ENCODE results near the gene LONRF2. TPM values are rescaled to one million over a fixed set of nuclear protein-coding genes. Genes with fewer than 3 reads are reported as not detected.

Gene LONRF2
- total RNA-seq, 5 donors from 2014 or later (not counting 1 experiment from before 2014, with no cell fraction given), result 0.19 to 0.30 (median 0.29) TPM; not detected in 1

GRCh38 chr2:100303744-100304143, 18.6 kb downstream of the LONRF2 start:
- Mint-ChIP-seq H3K4me1 (no peaks in the 10 kb centered on the region), H3K27ac (no peak overlapping the region), H3K9me3 (peaks cover 0 to 8% (median 3%) of the 10 kb centered on the region in 3 donors), H3K27me3 (peaks cover 12 to 21% of the 10 kb centered on the region in 2 donors), H3K4me3 (no peak overlapping the region), H3K36me3 (no peaks in the 10 kb centered on the region)
- ChIA-PET POLR2A (no interaction called here), CTCF (no interaction called here)
- ATAC-seq (replicated peaks in 1 of 4) (no peak), DNase-seq (no peak)
- H3K4me1 ChIP-seq (ENCODE audit: control insufficient read depth in 1 of 2, extremely low read depth in 1 of 2, insufficient read depth in 2 of 2, low read length in 2 of 2), result no peaks in the 10 kb centered on the region
- H3K36me3 ChIP-seq (ENCODE audit: control insufficient read depth in 2 of 2, extremely low read depth in 1 of 2, insufficient read depth in 1 of 2, low read length in 1 of 2), result no peaks in the 10 kb centered on the region
- WGBS (ENCODE audit: insufficient coverage), result no CpG with 5 or more reads among the region's 1 CpG
- no peak overlapping the region for H3K27ac ChIP-seq (ENCODE audit: low read length)
- H3K27me3 ChIP-seq (replicated peaks in 1 of 2; ENCODE audit: control insufficient read depth in 2 of 2, extremely low read depth in 1 of 2, insufficient read depth in 2 of 2, low read length in 1 of 2), result peaks cover 0 to 4% of the 10 kb centered on the region in 2 experiments
- H3K4me3 ChIP-seq (ENCODE audit: control insufficient read depth in 1 of 2, extremely low read depth in 1 of 2, low read length in 1 of 2), result no peak overlapping the region
- no peaks in the 10 kb centered on the region for H3K9me3 ChIP-seq

DNA sequence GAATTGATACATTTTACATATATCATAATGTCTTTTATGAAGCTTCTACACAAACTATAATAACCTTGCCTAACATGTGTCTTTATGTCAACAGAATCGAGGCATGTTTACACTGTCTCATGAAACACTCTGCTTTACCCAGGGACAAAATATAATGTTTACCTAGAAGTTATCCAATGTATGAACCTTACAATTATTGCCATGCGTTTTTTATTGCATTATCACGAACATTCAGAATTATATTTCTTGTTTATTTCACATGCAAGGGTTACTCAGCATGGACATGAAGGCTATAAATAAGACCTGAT, 19.8 kb downstream of the LONRF2 start:
- H3K36me3 Mint-ChIP-seq, result no peaks in the 10 kb centered on the region
- Histone ChIP-seq H3K4me1 (ENCODE audit: control insufficient read depth in 1 of 2, extremely low read depth in 1 of 2, insufficient read depth in 2 of 2, low read length in 2 of 2) (no peaks in the 10 kb centered on the region), H3K4me3 (ENCODE audit: control insufficient read depth in 1 of 2, extremely low read depth in 1 of 2, low read length in 1 of 2) (no peak overlapping the region), H3K27me3 (replicated peaks in 1 of 2; ENCODE audit: control insufficient read depth in 2 of 2, extremely low read depth in 1 of 2, insufficient read depth in 2 of 2, low read length in 1 of 2) (peaks cover 0 to 4% of the 10 kb centered on the region in 2 experiments), H3K36me3 (ENCODE audit: control insufficient read depth in 2 of 2, extremely low read depth in 1 of 2, insufficient read depth in 1 of 2, low read length in 1 of 2) (no peaks in the 10 kb centered on the region), H3K9me3 (no peaks in the 10 kb centered on the region), H3K27ac (ENCODE audit: low read length) (no peak overlapping the region)
- CTCF ChIA-PET, result no interaction called here
- no peak overlapping the region for H3K4me3 Mint-ChIP-seq
- 83% methylated on average over 1 of the region's 3 CpGs for WGBS (ENCODE audit: insufficient coverage)
- POLR2A ChIA-PET, result interaction anchor here in 1 of 2 donors (0.6 kb wide), 1 partner anchor 1908 kb away, joined by 3 read pairs; no protein-coding TSS in a partner anchor
- H3K4me1 Mint-ChIP-seq, result no peaks in the 10 kb centered on the region
- H3K27me3 Mint-ChIP-seq, result peaks cover 15 to 27% of the 10 kb centered on the region in 2 donors
- H3K9me3 Mint-ChIP-seq, result peaks cover 0 to 8% (median 3%) of the 10 kb centered on the region in 3 donors
- no peak overlapping the region for H3K27ac Mint-ChIP-seq
- DNase-seq (no peak), ATAC-seq (replicated peaks in 1 of 4) (no peak)

DNA sequence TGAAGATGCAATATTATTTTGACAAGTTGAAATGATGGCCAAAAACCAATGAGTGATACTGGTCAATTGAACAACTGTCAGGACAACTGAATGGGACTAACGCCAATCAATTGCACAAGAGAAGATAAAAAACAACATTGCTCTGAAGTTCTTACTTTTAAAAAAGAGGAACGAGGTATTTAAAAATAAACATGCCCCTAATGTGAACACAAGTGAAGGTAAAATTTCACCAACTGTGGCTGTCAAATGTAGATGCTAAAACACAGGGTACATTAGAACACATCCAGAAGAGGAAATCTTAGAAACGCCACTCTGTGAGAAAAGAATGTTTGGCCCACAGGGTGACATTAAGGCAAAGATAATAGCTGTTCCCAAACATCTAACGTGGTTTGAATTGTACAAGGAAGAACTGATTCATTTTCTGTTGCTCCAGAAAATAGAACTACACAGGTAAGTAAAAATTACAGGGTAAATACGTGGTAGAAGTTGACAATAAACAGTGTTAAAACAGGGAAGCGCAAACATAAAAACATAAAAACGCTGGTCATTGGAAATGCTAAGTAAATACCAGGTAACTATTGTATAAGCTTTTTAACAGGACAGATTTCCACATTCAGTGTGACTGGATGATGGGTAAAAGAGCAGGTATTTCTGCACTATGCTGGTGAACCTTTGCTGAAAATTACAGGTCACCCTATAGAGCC, 20.3 kb downstream of the LONRF2 start:
- Histone ChIP-seq H3K27me3 (replicated peaks in 1 of 2; ENCODE audit: control insufficient read depth in 2 of 2, extremely low read depth in 1 of 2, insufficient read depth in 2 of 2, low read length in 1 of 2) (peaks cover 0 to 4% of the 10 kb centered on the region in 2 experiments), H3K4me1 (ENCODE audit: control insufficient read depth in 1 of 2, extremely low read depth in 1 of 2, insufficient read depth in 2 of 2, low read length in 2 of 2) (no peaks in the 10 kb centered on the region), H3K9me3 (no peaks in the 10 kb centered on the region), H3K27ac (ENCODE audit: low read length) (no peak overlapping the region), H3K36me3 (ENCODE audit: control insufficient read depth in 2 of 2, extremely low read depth in 1 of 2, insufficient read depth in 1 of 2, low read length in 1 of 2) (no peaks in the 10 kb centered on the region), H3K4me3 (ENCODE audit: control insufficient read depth in 1 of 2, extremely low read depth in 1 of 2, low read length in 1 of 2) (no peak overlapping the region)
- Mint-ChIP-seq H3K9me3 (peaks cover 0 to 8% (median 3%) of the 10 kb centered on the region in 3 donors), H3K27me3 (peaks cover 15 to 22% of the 10 kb centered on the region in 2 donors), H3K27ac (no peak overlapping the region), H3K4me3 (no peak overlapping the region), H3K36me3 (no peaks in the 10 kb centered on the region), H3K4me1 (no peaks in the 10 kb centered on the region)
- POLR2A ChIA-PET, result no interaction called here
- ATAC-seq (replicated peaks in 1 of 4), result no peak
- WGBS (ENCODE audit: insufficient coverage), result 80% methylated on average over 1 of the region's 7 CpGs
- DNase-seq, result no peak
- CTCF ChIA-PET, result no interaction called here

GRCh38 chr2:100299548-100299947, 22.8 kb downstream of the LONRF2 start:
- CTCF ChIA-PET, result interaction anchor here in 1 of 2 donors (0.6 kb wide), 1 partner anchor 319 kb away, joined by 3 read pairs; no protein-coding TSS in a partner anchor
- H3K4me3 ChIP-seq (ENCODE audit: control insufficient read depth in 1 of 2, extremely low read depth in 1 of 2, low read length in 1 of 2), result no peak overlapping the region
- Mint-ChIP-seq H3K4me3 (no peak overlapping the region), H3K27ac (no peak overlapping the region), H3K4me1 (no peaks in the 10 kb centered on the region), H3K36me3 (no peaks in the 10 kb centered on the region), H3K27me3 (peaks cover 11 to 17% of the 10 kb centered on the region in 2 donors), H3K9me3 (peaks cover 0 to 8% (median 3%) of the 10 kb centered on the region in 3 donors)
- peaks cover 0 to 4% of the 10 kb centered on the region in 2 experiments for H3K27me3 ChIP-seq (replicated peaks in 1 of 2; ENCODE audit: control insufficient read depth in 2 of 2, extremely low read depth in 1 of 2, insufficient read depth in 2 of 2, low read length in 1 of 2)
- H3K9me3 ChIP-seq, result no peaks in the 10 kb centered on the region
- no peak overlapping the region for H3K27ac ChIP-seq (ENCODE audit: low read length)
- no peak for DNase-seq
- 100% methylated on average over 5 of the region's 5 CpGs for WGBS (ENCODE audit: insufficient coverage)
- H3K36me3 ChIP-seq (ENCODE audit: control insufficient read depth in 2 of 2, extremely low read depth in 1 of 2, insufficient read depth in 1 of 2, low read length in 1 of 2), result no peaks in the 10 kb centered on the region
- POLR2A ChIA-PET, result no interaction called here
- H3K4me1 ChIP-seq (ENCODE audit: control insufficient read depth in 1 of 2, extremely low read depth in 1 of 2, insufficient read depth in 2 of 2, low read length in 2 of 2), result no peaks in the 10 kb centered on the region
- ATAC-seq (replicated peaks in 1 of 4), result no peak

- ATAC-seq (replicated peaks in 1 of 4), result no peak
- H3K27me3 ChIP-seq (replicated peaks in 1 of 2; ENCODE audit: control insufficient read depth in 2 of 2, extremely low read depth in 1 of 2, insufficient read depth in 2 of 2, low read length in 1 of 2), result peaks cover 0 to 4% of the 10 kb centered on the region in 2 experiments
- no peak overlapping the region for H3K4me3 ChIP-seq (ENCODE audit: control insufficient read depth in 1 of 2, extremely low read depth in 1 of 2, low read length in 1 of 2)
- POLR2A ChIA-PET, result no interaction called here
- no peaks in the 10 kb centered on the region for H3K9me3 Mint-ChIP-seq
- no peaks in the 10 kb centered on the region for H3K4me1 Mint-ChIP-seq
- H3K36me3 Mint-ChIP-seq, result no peaks in the 10 kb centered on the region
- CTCF ChIA-PET, result no interaction called here
- no peak for DNase-seq
- WGBS (ENCODE audit: insufficient coverage), result 83% methylated on average over 1 of the region's 3 CpGs
- no peak overlapping the region for H3K27ac ChIP-seq (ENCODE audit: low read length)
- no peak overlapping the region for H3K27ac Mint-ChIP-seq
- H3K9me3 ChIP-seq, result no peaks in the 10 kb centered on the region
- peaks cover 11 to 19% of the 10 kb centered on the region in 2 donors for H3K27me3 Mint-ChIP-seq
- no peaks in the 10 kb centered on the region for H3K36me3 ChIP-seq (ENCODE audit: control insufficient read depth in 2 of 2, extremely low read depth in 1 of 2, insufficient read depth in 1 of 2, low read length in 1 of 2)
- H3K4me1 ChIP-seq (ENCODE audit: control insufficient read depth in 1 of 2, extremely low read depth in 1 of 2, insufficient read depth in 2 of 2, low read length in 2 of 2), result no peaks in the 10 kb centered on the region
- H3K4me3 Mint-ChIP-seq, result no peak overlapping the region
These were observed 24.8 kb downstream of the LONRF2 start for GRCh38 chr2:100297511-100297910.

- DNase-seq (no peak), ATAC-seq (replicated peaks in 1 of 4) (no peak)
- no peaks in the 10 kb centered on the region for H3K36me3 ChIP-seq (ENCODE audit: control insufficient read depth in 2 of 2, extremely low read depth in 1 of 2, insufficient read depth in 1 of 2, low read length in 1 of 2)
- CTCF ChIA-PET, result no interaction called here
- H3K27me3 ChIP-seq (replicated peaks in 1 of 2; ENCODE audit: control insufficient read depth in 2 of 2, extremely low read depth in 1 of 2, insufficient read depth in 2 of 2, low read length in 1 of 2), result no peaks in the 10 kb centered on the region
- Mint-ChIP-seq H3K36me3 (no peaks in the 10 kb centered on the region), H3K27me3 (peaks cover 4 to 12% of the 10 kb centered on the region in 2 donors), H3K4me3 (no peak overlapping the region), H3K4me1 (no peaks in the 10 kb centered on the region), H3K9me3 (no peaks in the 10 kb centered on the region), H3K27ac (no peak overlapping the region)
- no peaks in the 10 kb centered on the region for H3K9me3 ChIP-seq
- POLR2A ChIA-PET, result no interaction called here
- WGBS (ENCODE audit: insufficient coverage), result 96% methylated on average over 8 of the region's 9 CpGs
- H3K4me3 ChIP-seq (ENCODE audit: control insufficient read depth in 1 of 2, extremely low read depth in 1 of 2, low read length in 1 of 2), result no peak overlapping the region
- no peak overlapping the region for H3K27ac ChIP-seq (ENCODE audit: low read length)
- no peaks in the 10 kb centered on the region for H3K4me1 ChIP-seq (ENCODE audit: control insufficient read depth in 1 of 2, extremely low read depth in 1 of 2, insufficient read depth in 2 of 2, low read length in 2 of 2)
These were observed 28.2 kb downstream of the LONRF2 start for GRCh38 chr2:100294162-100294497.
